ENCODE measurements around the gene IL6ST. TPM values are rescaled to one million over a fixed set of nuclear protein-coding genes. Genes with fewer than 3 reads are reported as not detected.
A peak's percentile ranks its signal among the peaks of the same experiment; 100 is the strongest.
"Not testable (repeated sequence)": the region's sequence is repeated elsewhere in the genome, so short reads cannot be mapped to it uniquely, and the experiment has no call there.

IL6ST gene
- polyA plus RNA-seq, 1 experiment = 448 TPM

GRCh38 chr5:56004874-56005273 lies 10.1 kb upstream of the IL6ST start:
- no peak overlapping the region for H3K27ac ChIP-seq (ENCODE audit: low read depth, low read length)
- no peaks in the 10 kb centered on the region for H3K27me3 ChIP-seq (ENCODE audit: control insufficient read depth, insufficient read depth, low read length)
- DNase-seq (ENCODE audit: low read depth, low spot score) = no peak
- H3K4me3 ChIP-seq (ENCODE audit: low read depth, low read length) = no peak overlapping the region
- TF ChIP-seq CTCF (IDR thresholded peaks at IDR 0.05; ENCODE audit: low read depth, low read length) = no peak
- POLR2A ChIA-PET = no interaction called here
- CTCF ChIA-PET = interaction anchor here (0.6 kb wide), 1 partner anchor 204 kb away, joined by 4 read pairs; no protein-coding TSS in a partner anchor
- peaks cover 5% of the 10 kb centered on the region for H3K9me3 ChIP-seq (ENCODE audit: control insufficient read depth, insufficient read depth, low read length)

GRCh38 chr5:56003679-56004078 lies 8.9 kb upstream of the IL6ST start:
- Histone ChIP-seq H3K27me3 (ENCODE audit: control insufficient read depth, insufficient read depth, low read length) (no peaks in the 10 kb centered on the region), H3K4me3 (ENCODE audit: low read depth, low read length) (no peak overlapping the region), H3K27ac (ENCODE audit: low read depth, low read length) (no peak overlapping the region), H3K9me3 (ENCODE audit: control insufficient read depth, insufficient read depth, low read length) (peaks cover 5% of the 10 kb centered on the region)
- CTCF ChIA-PET = interaction anchor here (2.2 kb wide), 1 partner anchor 198 kb away, joined by 7 read pairs; no protein-coding TSS in a partner anchor
- no peak for DNase-seq (ENCODE audit: low read depth, low spot score)
- POLR2A ChIA-PET = no interaction called here
- TF ChIP-seq CTCF (IDR thresholded peaks at IDR 0.05; ENCODE audit: low read depth, low read length) = no peak

- Histone ChIP-seq H3K4me3 (ENCODE audit: low read depth, low read length) (no peak overlapping the region), H3K9me3 (ENCODE audit: control insufficient read depth, insufficient read depth, low read length) (peaks cover 5% of the 10 kb centered on the region), H3K27me3 (ENCODE audit: control insufficient read depth, insufficient read depth, low read length) (no peaks in the 10 kb centered on the region), H3K27ac (ENCODE audit: low read depth, low read length) (peak overlapping the region; percentile 2)
- ChIA-PET CTCF (interaction anchor here (2.2 kb wide), 1 partner anchor 198 kb away, joined by 7 read pairs; no protein-coding TSS in a partner anchor), POLR2A (no interaction called here)
- DNase-seq (ENCODE audit: low read depth, low spot score) = no peak
- no peak for TF ChIP-seq CTCF (IDR thresholded peaks at IDR 0.05; ENCODE audit: low read depth, low read length)
Observed at GRCh38 chr5:56003179-56003578, 8.4 kb upstream of the IL6ST start.

- Histone ChIP-seq H3K4me3 (ENCODE audit: low read depth, low read length) (no peak overlapping the region), H3K9me3 (ENCODE audit: control insufficient read depth, insufficient read depth, low read length) (peaks cover 5% of the 10 kb centered on the region), H3K27ac (ENCODE audit: low read depth, low read length) (no peak overlapping the region), H3K27me3 (ENCODE audit: control insufficient read depth, insufficient read depth, low read length) (no peaks in the 10 kb centered on the region)
- CTCF ChIA-PET = interaction anchor here (2.2 kb wide), 1 partner anchor 199 kb away, joined by 7 read pairs; no protein-coding TSS in a partner anchor
- POLR2A ChIA-PET = interaction anchor here (0.7 kb wide), 1 partner anchor 9 kb away, joined by 7 read pairs; no protein-coding TSS in a partner anchor
- DNase-seq (ENCODE audit: low read depth, low spot score) = no peak
- no peak for TF ChIP-seq CTCF (IDR thresholded peaks at IDR 0.05; ENCODE audit: low read depth, low read length)
Observed at GRCh38 chr5:56002303-56002702, 7.5 kb upstream of the IL6ST start.

GRCh38 chr5:56000221-56000620 lies 5.5 kb upstream of the IL6ST start:
- CTCF ChIA-PET; H3K4me3 ChIP-seq (ENCODE audit: low read depth, low read length); H3K9me3 ChIP-seq (ENCODE audit: control insufficient read depth, insufficient read depth, low read length); POLR2A ChIA-PET; H3K27ac ChIP-seq (ENCODE audit: low read depth, low read length); DNase-seq (ENCODE audit: low read depth, low spot score); H3K27me3 ChIP-seq (ENCODE audit: control insufficient read depth, insufficient read depth, low read length): not testable (repeated sequence)
